Hypothalamus (tissue), 51 donors: Measurements from ENCODE around the gene KLHL17.

Experiments
- DNase-seq, 51 donors: peaks; one replicate each; lab custom pipeline; 2025; lab: John Stamatoyannopoulos, UW

Gene KLHL17

GRCh38 chr1:934991-935750, 25.2 kb upstream of the KLHL17 start:
- no peak for DNase-seq

- DNase-seq = no peak
Measured at GRCh38 chr1:935751-936231, 24.6 kb upstream of the KLHL17 start.

GRCh38 chr1:936348-937264, 23.8 kb upstream of the KLHL17 start:
- DNase-seq = no peak

GRCh38 chr1:937521-937920, 22.9 kb upstream of the KLHL17 start:
- no peak for DNase-seq

GRCh38 chr1:938088-938683, 22.2 kb upstream of the KLHL17 start:
- DNase-seq = no peak

GRCh38 chr1:938711-939489, 21.5 kb upstream of the KLHL17 start:
- DNase-seq = no peak

- DNase-seq = no peak
Measured at GRCh38 chr1:939511-940106, 20.8 kb upstream of the KLHL17 start.

GRCh38 chr1:940107-941014, 20.0 kb upstream of the KLHL17 start:
- DNase-seq = peak in 26 of 51 donors; percentile 5 to 67 (median 32)

- DNase-seq = no peak
Measured at GRCh38 chr1:941015-941587, 19.3 kb upstream of the KLHL17 start.

- DNase-seq = peak in 6 of 51 donors; percentile 10 to 35 (median 26)
Measured at GRCh38 chr1:941588-942383, 18.6 kb upstream of the KLHL17 start.

GRCh38 chr1:942411-942821, 18.0 kb upstream of the KLHL17 start:
- no peak for DNase-seq

- DNase-seq = no peak
Measured at GRCh38 chr1:942864-943533, 17.4 kb upstream of the KLHL17 start.

GRCh38 chr1:943545-944340, 16.6 kb upstream of the KLHL17 start:
- DNase-seq = no peak

- DNase-seq = no peak
Measured at GRCh38 chr1:944341-945325, 15.8 kb upstream of the KLHL17 start.
